HEK293 (cell line): ENCODE measurements around the gene SLC12A8.

Experiments used
- CTCF ChIA-PET: fragments of 350-600 bp; formaldehyde crosslinking; extraction: SDS; loops from one replicate; lab custom pipeline; 2021; ENCODE audit warnings: antibody characterized with exemption; lab: Yijun Ruan, JAX
- POLR2A ChIA-PET: fragments of 300-600 bp; formaldehyde crosslinking; extraction: SDS; loops from one replicate; lab custom pipeline; 2020; ENCODE audit warnings: antibody characterized with exemption, inconsistent platforms; lab: Yijun Ruan, JAX
- H3K27ac ChIP-seq: fragments of 200-500 bp; sonication (Bioruptor generic); 2 replicates; pipeline ENCODE4 v1.5.1; 2014; ENCODE audit warnings: low read depth, low read length, control low read depth, inconsistent platforms; ENCODE audit errors: extremely low read depth
- H3K36me3 ChIP-seq, 2 experiments: fragments of 200-500 bp in 1 of 2; sonication (Bioruptor generic) in 1 of 2; 1 replicate in 1 of 2; 2 replicates in 1 of 2; pipeline ENCODE4 v1.5.1; 2014 to 2017; ENCODE audit warnings: inconsistent platforms in 2 of 2, low read length in 2 of 2; ENCODE audit not compliant: control insufficient read depth in 2 of 2, insufficient read depth in 1 of 2
- H3K4me1 ChIP-seq: fragments of 200-500 bp; sonication (Bioruptor generic); 2 replicates; pipeline ENCODE4 v1.5.1; 2014; ENCODE audit warnings: mild to moderate bottlenecking, low read length, inconsistent platforms; ENCODE audit not compliant: control insufficient read depth, insufficient read depth
- H3K4me3 ChIP-seq: 2 replicates; pipeline ENCODE4 v1.5.1; 2011; ENCODE audit warnings: low read depth, mild to moderate bottlenecking, control low read depth, low read length, moderate library complexity
- H3K9me3 ChIP-seq: fragments of 200-500 bp; sonication (Bioruptor generic); 2 replicates; pipeline ENCODE4 v1.5.1; 2014; ENCODE audit warnings: low read depth, low read length, inconsistent platforms; ENCODE audit not compliant: control insufficient read depth, insufficient read depth
- BCL11B ChIP-seq: fragments of 450-650 bp; formaldehyde crosslinking; IDR thresholded peaks from 2 replicates; pipeline ENCODE4 v1.5.1; 2016; ENCODE audit warnings: low read depth, missing biosample characterization, missing genetic modification characterization
- GLIS1 ChIP-seq: fragments of 450-650 bp; formaldehyde crosslinking; IDR thresholded peaks from 2 replicates; pipeline ENCODE4 v1.5.1; 2016; ENCODE audit warnings: missing biosample characterization, missing genetic modification characterization
- MZF1 ChIP-seq: fragments of 450-650 bp; formaldehyde crosslinking; IDR thresholded peaks from 2 replicates; pipeline ENCODE4 v1.5.1; 2017; ENCODE audit warnings: missing biosample characterization, missing genetic modification characterization, borderline replicate concordance
- PRDM1 ChIP-seq: fragments of 450-650 bp; formaldehyde crosslinking; IDR thresholded peaks from 2 replicates; pipeline ENCODE4; 2016; ENCODE audit warnings: missing biosample characterization, missing genetic modification characterization
- SALL2 ChIP-seq: fragments of 450-650 bp; formaldehyde crosslinking; IDR thresholded peaks from 2 replicates; pipeline ENCODE4 v1.5.0; 2017; ENCODE audit warnings: missing biosample characterization, mild to moderate bottlenecking, missing genetic modification characterization, borderline replicate concordance
- ZIC2 ChIP-seq: fragments of 450-650 bp; formaldehyde crosslinking; IDR thresholded peaks from 2 replicates; pipeline ENCODE4 v1.5.1; 2016; ENCODE audit warnings: missing biosample characterization, missing genetic modification characterization
- ZNF16 ChIP-seq: fragments of 450-650 bp; formaldehyde crosslinking; IDR thresholded peaks from 2 replicates; pipeline ENCODE4 v1.5.1; 2016; ENCODE audit warnings: low read depth, missing biosample characterization, missing genetic modification characterization
- ZNF335 ChIP-seq: fragments of 450-650 bp; formaldehyde crosslinking; conservative IDR thresholded peaks from 2 replicates; pipeline ENCODE4 v1.5.1; 2016; ENCODE audit warnings: missing biosample characterization, missing genetic modification characterization
- ZNF621 ChIP-seq: fragments of 450-650 bp; formaldehyde crosslinking; IDR thresholded peaks from 2 replicates; pipeline ENCODE4 v1.5.1; 2017; ENCODE audit warnings: missing biosample characterization, missing genetic modification characterization
- ZNF654 ChIP-seq: fragments of 450-650 bp; formaldehyde crosslinking; IDR thresholded peaks from 2 replicates; pipeline ENCODE4 v1.5.1; 2016; ENCODE audit warnings: low read depth, missing biosample characterization, missing genetic modification characterization
- TF ChIP-seq, protein P1 (sequence below): fragments of 450-650 bp; formaldehyde crosslinking; IDR thresholded peaks from 2 replicates; pipeline ENCODE4 v1.5.1; 2016; ENCODE audit warnings: missing biosample characterization, missing genetic modification characterization
- TF ChIP-seq, protein P2 (sequence below): fragments of 450-650 bp; formaldehyde crosslinking; IDR thresholded peaks from 2 replicates; pipeline ENCODE4 v1.5.1; 2016; ENCODE audit warnings: missing biosample characterization, missing genetic modification characterization
- TF ChIP-seq, protein P3 (sequence below): fragments of 450-650 bp; formaldehyde crosslinking; conservative IDR thresholded peaks from 2 replicates; pipeline ENCODE4 v1.5.1; 2016; ENCODE audit warnings: low read depth, missing biosample characterization, missing genetic modification characterization
- TF ChIP-seq, protein P4 (sequence below): fragments of 450-650 bp; formaldehyde crosslinking; IDR thresholded peaks from 2 replicates; pipeline ENCODE4 v1.5.0; 2017; ENCODE audit warnings: missing biosample characterization, missing genetic modification characterization, borderline replicate concordance
- TF ChIP-seq, protein P5 (sequence below): fragments of 450-650 bp; formaldehyde crosslinking; IDR thresholded peaks from 2 replicates; pipeline ENCODE4 v1.5.1; 2017; ENCODE audit warnings: missing biosample characterization, missing genetic modification characterization

The SLC12A8 gene

DNA sequence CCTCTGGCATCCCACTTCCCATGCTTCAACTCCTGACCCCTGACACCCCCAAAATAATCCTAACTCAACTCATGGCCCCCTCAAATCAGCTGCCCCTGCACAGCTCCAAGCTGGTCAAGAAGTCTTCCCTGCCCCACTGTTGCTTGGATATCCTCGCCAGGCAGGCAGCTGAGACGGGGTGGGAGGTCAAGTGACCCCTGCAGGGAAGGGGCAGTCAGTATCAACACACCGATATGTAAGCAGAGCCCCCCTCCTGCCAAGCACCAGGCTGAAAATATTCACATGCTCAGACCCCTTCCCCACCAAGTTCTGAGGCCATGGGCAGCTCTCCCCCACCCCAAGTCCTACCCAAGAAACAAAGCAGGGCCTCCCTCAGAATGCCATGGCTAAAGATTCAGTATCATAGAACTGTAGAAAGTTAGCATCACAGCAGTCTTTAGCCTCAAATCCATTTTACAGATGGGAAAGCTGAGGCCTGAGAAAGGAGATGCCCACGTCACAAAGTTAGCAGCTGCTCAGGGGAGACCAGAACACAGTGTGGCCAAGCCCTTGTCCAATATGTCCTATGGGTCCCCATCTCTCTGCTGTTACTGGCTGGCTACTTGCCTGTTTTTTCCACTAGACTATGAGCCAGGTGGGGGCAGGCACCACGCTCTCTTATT is 67.8 kb downstream of the SLC12A8 start:
- no peak overlapping the region for H3K27ac ChIP-seq
- H3K36me3 ChIP-seq: no peaks in the 10 kb centered on the region
- POLR2A ChIA-PET: no interaction called here
- CTCF ChIA-PET: interaction anchor here (1.1 kb wide), 1 partner anchor 23 kb away, joined by 3 read pairs; no protein-coding TSS in a partner anchor
- no peaks in the 10 kb centered on the region for H3K4me1 ChIP-seq
- H3K9me3 ChIP-seq: no peaks in the 10 kb centered on the region
- TF ChIP-seq ZIC2 (tag by site-specific recombination) (peak; percentile 26; the same call in 1 of the 2 replicates), BCL11B (tag by site-specific recombination) (no peak)
- H3K4me3 ChIP-seq: no peak overlapping the region

DNA sequence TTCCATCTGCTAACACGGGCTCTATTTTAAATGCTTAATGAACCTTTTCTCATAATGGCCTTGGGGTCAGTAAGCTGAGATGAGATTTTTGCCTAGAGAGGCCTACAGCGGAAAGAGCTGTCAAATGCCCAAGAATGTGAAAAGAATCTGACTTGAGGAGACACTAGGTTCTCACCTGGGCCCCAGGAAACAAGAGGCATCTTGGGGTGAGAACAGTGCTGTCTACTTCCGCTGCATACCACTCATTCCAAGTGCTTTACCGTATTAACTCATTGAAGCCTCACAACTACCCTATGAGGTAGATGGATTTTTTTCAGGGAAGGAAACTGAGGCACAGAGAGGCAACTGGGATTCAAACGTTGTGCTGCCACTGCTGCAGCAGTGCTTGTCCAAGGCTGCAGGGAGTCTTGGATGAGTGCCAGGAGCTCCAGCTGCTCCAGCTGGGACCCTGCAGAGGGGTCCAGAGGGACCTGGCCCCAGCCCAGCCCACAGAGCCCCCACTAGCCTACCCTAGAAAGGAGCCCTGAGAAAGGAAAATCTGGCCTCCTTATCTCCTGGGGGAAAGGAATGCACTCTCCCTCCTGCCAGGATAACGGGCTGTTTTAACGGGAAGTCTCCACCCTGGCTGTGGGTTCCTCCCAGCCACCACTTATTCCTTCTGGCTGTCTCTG is 68.4 kb downstream of the SLC12A8 start:
- Histone ChIP-seq H3K36me3 (no peaks in the 10 kb centered on the region), H3K27ac (no peak overlapping the region), H3K4me3 (no peak overlapping the region), H3K9me3 (no peaks in the 10 kb centered on the region), H3K4me1 (no peaks in the 10 kb centered on the region)
- POLR2A ChIA-PET: no interaction called here
- TF ChIP-seq, protein P1, sequence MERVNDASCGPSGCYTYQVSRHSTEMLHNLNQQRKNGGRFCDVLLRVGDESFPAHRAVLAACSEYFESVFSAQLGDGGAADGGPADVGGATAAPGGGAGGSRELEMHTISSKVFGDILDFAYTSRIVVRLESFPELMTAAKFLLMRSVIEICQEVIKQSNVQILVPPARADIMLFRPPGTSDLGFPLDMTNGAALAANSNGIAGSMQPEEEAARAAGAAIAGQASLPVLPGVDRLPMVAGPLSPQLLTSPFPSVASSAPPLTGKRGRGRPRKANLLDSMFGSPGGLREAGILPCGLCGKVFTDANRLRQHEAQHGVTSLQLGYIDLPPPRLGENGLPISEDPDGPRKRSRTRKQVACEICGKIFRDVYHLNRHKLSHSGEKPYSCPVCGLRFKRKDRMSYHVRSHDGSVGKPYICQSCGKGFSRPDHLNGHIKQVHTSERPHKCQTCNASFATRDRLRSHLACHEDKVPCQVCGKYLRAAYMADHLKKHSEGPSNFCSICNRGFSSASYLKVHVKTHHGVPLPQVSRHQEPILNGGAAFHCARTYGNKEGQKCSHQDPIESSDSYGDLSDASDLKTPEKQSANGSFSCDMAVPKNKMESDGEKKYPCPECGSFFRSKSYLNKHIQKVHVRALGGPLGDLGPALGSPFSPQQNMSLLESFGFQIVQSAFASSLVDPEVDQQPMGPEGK: 0 out of 2 replicates have a peak, but pooled peaks have one; percentile 14
- TF ChIP-seq ZNF654 (tag by site-specific recombination): no peak
- TF ChIP-seq GLIS1: peak; percentile 75
- TF ChIP-seq ZNF335 (tag by site-specific recombination): no peak
- TF ChIP-seq, protein P2, sequence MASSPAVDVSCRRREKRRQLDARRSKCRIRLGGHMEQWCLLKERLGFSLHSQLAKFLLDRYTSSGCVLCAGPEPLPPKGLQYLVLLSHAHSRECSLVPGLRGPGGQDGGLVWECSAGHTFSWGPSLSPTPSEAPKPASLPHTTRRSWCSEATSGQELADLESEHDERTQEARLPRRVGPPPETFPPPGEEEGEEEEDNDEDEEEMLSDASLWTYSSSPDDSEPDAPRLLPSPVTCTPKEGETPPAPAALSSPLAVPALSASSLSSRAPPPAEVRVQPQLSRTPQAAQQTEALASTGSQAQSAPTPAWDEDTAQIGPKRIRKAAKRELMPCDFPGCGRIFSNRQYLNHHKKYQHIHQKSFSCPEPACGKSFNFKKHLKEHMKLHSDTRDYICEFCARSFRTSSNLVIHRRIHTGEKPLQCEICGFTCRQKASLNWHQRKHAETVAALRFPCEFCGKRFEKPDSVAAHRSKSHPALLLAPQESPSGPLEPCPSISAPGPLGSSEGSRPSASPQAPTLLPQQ (tag by site-specific recombination): no peak
- 0 out of 2 replicates have a peak, but pooled peaks have one; percentile 7 for TF ChIP-seq PRDM1 (tag by site-specific recombination)
- TF ChIP-seq ZIC2 (tag by site-specific recombination): peak; percentile 85
- TF ChIP-seq, protein P3, sequence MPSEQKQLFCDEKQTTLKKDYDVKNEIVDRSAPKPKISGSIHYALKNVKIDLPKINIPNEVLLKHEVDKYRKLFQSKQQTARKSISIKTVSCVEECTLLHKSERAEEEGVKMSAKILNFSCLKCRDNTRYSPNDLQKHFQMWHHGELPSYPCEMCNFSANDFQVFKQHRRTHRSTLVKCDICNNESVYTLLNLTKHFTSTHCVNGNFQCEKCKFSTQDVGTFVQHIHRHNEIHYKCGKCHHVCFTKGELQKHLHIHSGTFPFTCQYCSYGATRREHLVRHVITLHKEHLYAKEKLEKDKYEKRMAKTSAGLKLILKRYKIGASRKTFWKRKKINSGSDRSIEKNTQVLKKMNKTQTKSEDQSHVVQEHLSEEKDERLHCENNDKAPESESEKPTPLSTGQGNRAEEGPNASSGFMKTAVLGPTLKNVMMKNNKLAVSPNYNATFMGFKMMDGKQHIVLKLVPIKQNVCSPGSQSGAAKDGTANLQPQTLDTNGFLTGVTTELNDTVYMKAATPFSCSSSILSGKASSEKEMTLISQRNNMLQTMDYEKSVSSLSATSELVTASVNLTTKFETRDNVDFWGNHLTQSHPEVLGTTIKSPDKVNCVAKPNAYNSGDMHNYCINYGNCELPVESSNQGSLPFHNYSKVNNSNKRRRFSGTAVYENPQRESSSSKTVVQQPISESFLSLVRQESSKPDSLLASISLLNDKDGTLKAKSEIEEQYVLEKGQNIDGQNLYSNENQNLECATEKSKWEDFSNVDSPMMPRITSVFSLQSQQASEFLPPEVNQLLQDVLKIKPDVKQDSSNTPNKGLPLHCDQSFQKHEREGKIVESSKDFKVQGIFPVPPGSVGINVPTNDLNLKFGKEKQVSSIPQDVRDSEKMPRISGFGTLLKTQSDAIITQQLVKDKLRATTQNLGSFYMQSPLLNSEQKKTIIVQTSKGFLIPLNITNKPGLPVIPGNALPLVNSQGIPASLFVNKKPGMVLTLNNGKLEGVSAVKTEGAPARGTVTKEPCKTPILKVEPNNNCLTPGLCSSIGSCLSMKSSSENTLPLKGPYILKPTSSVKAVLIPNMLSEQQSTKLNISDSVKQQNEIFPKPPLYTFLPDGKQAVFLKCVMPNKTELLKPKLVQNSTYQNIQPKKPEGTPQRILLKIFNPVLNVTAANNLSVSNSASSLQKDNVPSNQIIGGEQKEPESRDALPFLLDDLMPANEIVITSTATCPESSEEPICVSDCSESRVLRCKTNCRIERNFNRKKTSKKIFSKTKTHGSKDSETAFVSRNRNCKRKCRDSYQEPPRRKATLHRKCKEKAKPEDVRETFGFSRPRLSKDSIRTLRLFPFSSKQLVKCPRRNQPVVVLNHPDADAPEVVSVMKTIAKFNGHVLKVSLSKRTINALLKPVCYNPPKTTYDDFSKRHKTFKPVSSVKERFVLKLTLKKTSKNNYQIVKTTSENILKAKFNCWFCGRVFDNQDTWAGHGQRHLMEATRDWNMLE (tag by site-specific recombination): no peak
- TF ChIP-seq ZNF621 (tag by site-specific recombination): no peak
- CTCF ChIA-PET: interaction anchor here (1.1 kb wide), 1 partner anchor 24 kb away, joined by 3 read pairs; no protein-coding TSS in a partner anchor

DNA sequence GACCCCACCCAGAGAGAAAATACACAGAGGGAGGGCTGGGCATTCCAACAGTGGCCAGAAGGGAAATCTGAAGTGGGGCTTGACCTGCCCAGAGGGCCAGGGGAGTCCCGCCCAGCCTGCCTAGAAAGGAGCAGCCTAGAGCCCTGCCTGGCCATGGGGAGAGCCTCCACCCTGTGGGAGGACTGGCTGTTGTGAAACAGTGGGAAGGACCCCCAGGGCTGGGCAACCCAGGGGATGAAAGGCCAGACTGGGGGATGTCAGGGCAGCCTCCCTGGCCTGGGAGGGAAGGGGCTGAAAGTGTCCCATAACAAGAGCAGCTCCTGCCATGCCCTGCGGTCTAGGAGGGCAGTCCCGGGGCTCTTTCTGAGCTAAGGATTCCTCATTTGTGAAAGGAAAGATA is 69.0 kb downstream of the SLC12A8 start:
- ChIA-PET POLR2A (interaction anchor here (0.6 kb wide), 1 partner anchor 850 kb away, joined by 4 read pairs; no protein-coding TSS in a partner anchor), CTCF (interaction anchor here (1.1 kb wide), 1 partner anchor 24 kb away, joined by 3 read pairs; no protein-coding TSS in a partner anchor)
- no peak overlapping the region for H3K4me3 ChIP-seq
- TF ChIP-seq, protein P4, sequence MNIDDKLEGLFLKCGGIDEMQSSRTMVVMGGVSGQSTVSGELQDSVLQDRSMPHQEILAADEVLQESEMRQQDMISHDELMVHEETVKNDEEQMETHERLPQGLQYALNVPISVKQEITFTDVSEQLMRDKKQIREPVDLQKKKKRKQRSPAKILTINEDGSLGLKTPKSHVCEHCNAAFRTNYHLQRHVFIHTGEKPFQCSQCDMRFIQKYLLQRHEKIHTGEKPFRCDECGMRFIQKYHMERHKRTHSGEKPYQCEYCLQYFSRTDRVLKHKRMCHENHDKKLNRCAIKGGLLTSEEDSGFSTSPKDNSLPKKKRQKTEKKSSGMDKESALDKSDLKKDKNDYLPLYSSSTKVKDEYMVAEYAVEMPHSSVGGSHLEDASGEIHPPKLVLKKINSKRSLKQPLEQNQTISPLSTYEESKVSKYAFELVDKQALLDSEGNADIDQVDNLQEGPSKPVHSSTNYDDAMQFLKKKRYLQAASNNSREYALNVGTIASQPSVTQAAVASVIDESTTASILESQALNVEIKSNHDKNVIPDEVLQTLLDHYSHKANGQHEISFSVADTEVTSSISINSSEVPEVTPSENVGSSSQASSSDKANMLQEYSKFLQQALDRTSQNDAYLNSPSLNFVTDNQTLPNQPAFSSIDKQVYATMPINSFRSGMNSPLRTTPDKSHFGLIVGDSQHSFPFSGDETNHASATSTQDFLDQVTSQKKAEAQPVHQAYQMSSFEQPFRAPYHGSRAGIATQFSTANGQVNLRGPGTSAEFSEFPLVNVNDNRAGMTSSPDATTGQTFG (tag by site-specific recombination): no peak
- TF ChIP-seq SALL2 (tag by site-specific recombination) (no peak), MZF1 (no peak), ZNF16 (no peak), GLIS1 (peak; percentile 90)
- TF ChIP-seq, protein P5, sequence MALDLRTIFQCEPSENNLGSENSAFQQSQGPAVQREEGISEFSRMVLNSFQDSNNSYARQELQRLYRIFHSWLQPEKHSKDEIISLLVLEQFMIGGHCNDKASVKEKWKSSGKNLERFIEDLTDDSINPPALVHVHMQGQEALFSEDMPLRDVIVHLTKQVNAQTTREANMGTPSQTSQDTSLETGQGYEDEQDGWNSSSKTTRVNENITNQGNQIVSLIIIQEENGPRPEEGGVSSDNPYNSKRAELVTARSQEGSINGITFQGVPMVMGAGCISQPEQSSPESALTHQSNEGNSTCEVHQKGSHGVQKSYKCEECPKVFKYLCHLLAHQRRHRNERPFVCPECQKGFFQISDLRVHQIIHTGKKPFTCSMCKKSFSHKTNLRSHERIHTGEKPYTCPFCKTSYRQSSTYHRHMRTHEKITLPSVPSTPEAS: no peak

More for the DNA sequence above, 69.0 kb downstream of the SLC12A8 start:
- H3K9me3 ChIP-seq: no peaks in the 10 kb centered on the region
- H3K36me3 ChIP-seq: no peaks in the 10 kb centered on the region
- H3K27ac ChIP-seq: no peak overlapping the region
- no peaks in the 10 kb centered on the region for H3K4me1 ChIP-seq
